Measurements from ENCODE around the gene DNAJB5.
A peak's percentile ranks its signal among the peaks of the same experiment; 100 is the strongest.

Gene DNAJB5

DNA sequence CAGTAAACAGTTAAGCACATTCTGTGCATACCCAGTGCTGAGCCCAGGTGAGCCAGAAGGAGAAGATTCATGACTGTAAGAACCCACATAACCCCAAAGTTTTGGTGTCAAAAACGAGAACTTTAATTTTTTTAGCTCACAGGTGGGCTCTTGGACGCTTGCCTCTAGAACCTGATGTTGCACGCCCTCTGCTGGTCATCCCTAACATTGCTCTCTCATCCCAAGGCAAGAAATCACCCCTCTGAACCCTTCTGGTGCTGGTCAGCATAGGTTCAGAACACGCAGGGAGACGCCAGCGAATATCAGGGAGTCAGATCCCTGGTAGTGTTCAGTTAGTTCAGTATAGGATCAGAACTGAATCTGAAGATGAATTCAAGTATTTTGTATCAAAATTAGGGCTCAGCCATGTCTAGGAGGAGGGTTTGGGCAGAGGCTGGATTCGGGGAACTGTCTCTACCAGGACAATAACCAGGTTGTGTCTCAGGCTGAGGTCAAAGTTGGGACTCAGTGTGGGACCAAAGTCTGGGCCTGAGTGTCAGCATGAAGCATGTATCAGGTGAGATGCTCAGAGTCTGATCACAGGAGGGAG, 4.1 kb upstream of the DNAJB5 start:
- DNase-seq: no peak

DNA sequence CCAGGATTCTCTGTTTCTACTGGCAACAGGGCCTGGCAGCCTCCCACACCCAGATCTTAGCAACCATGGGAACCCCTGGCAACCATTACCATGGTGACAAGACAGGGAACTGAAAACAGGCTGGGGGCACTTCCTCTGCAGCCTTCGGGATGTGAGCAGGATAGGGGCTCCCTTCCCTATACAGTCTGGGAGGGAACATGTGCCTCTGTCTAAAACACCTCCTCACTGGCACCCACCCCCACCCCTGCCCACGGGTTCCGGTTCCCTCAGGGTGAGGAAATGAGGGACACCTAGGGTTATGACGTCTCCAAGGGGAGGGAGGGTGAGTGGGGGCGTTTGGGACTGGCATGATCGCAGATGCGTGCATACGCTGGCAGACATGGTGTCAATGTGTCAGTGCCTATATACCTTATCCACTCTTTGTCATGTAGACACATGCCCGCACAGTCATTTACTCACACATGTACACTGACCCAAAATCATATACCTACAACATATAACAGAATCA, 3.0 kb upstream of the DNAJB5 start:
- no peak for DNase-seq

DNA sequence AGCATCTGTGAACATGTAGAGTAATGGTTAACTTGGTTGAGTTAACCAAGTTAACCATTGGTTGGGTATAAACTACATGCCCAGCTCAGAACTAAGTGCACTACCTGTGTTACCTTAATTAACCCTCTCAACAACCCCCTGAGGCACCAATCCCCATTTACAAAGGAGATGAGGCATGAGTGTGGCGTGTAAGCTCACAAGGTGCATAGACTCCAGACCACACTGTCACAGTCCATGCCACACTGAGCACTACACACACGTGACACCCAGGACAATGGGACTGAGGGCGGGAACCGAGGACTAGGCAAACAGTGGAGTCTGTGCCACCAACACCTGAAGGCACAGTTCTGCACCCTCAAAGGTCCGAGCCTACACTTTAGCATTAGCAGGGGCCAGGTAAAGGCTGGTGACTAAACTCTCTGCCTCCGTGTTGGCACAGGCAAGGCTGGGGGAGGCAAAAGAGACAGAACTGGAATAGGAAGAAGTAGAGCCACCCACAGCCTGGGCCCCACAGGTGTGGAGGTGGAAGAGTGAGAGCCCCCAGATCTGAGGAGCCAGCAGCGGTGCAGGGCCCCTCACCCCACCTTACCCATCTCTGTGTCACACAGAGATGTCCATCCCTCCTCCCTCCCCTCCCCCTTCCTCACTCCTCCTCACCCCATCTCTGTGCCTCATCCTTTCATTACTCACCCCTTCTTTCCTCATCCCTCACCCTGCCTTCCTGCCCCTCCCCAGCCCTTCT, 2.2 kb upstream of the DNAJB5 start:
- DNase-seq: no peak

DNA sequence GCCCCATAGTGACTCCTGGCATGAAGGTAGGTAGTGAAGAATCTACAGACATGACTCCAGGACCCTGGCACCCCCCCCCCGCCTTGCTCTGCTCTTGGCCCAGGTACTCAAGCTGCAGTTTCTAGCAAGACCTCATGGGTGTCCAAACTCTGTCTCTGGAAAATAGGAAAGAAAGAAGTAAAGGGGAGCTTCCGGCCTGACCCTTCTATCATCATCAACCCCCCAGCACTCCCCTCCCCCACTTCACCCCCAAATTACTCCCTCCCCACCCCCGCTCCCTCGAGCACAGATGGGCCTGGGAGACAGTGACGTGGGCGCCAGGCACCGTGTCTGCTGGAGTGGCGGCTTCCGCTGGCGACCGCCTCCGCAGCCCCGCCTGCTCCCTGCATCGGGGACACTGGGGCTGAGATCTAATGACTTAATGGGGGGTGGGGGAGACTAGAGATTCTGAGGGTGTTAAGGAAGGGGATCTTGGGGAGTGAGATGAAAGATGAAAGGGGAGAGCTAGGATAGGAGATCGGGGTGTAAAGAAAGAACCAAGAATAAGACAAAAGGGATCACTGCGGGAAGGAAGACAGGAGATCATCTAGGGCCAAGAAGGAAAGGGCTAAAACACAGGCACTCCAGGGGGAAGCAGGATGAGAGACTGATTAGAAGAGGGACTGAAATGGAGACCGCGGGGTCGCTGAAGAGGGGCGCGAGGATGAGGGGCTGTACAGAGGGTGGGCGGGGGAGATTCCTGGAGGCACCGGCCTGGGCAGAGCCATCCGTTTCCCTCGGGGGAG, 1.1 kb upstream of the DNAJB5 start:
- DNase-seq: no peak

DNA sequence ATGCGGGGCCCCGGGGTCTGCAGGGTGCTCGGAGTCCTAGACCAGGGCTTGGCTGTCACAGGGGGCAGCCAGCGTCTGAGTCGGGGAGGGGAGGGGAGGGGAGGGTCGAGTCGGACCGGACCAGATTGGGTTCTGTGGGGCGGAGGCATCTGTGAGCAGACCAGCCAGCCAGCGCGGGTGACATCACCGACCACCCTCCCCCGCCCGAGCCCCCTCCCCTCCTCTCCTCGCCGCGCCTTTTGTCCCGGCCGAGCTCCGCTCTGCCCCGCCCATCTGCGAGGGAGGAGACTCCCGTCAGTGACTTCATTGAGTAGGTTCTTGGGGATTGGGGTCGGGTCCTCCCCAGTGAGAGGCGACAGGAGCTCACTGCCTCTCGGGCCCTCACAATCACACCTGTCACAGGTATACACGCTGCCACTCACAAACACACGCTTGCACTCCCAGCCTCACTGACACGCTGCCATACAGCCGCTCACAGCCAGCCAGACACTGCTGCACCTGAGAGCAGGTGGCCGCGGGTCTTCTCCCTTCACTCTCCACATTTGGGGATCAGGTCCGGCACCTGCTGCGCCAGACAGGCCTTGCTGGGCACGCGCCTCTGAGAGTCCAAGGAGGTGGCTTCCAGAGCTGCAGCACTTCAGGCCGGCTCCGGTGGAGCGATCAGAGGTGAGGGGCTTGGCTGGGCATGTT, 546 bp downstream of the DNAJB5 start:
- no peak for DNase-seq

DNA sequence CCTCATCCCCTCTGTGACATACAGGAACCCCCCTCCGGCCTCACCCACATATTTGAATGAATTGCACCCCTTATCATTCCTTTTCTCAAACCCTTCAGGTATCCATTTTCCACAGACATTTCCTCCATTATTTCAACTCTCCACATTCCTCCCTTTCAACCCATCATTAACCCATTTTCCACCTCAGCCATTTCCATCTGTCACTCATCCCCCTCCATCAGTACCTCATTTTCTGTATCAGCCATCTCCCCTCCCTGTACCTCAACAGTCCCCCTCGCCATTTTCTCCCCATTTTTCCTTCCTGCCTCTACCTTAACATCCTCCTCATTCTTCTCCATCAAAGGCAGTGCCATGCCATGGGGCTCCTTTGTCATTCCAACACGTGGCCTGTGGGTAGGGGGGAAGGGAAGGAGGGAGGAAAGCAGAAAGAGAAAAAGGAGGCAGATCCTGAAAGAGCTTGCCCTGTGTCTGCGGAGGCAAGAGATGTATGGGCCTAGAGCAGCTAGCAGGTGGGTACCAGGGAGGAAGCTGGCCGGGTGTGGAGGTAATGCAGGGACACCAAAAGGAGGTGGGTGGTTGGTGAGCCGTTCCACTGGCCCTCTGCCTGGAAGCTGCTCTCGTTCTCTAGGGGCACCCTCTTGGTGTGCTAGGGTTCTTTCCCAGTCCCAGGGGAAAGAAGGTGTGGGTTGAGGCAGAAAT, 1.5 kb downstream of the DNAJB5 start:
- DNase-seq: no peak

DNA sequence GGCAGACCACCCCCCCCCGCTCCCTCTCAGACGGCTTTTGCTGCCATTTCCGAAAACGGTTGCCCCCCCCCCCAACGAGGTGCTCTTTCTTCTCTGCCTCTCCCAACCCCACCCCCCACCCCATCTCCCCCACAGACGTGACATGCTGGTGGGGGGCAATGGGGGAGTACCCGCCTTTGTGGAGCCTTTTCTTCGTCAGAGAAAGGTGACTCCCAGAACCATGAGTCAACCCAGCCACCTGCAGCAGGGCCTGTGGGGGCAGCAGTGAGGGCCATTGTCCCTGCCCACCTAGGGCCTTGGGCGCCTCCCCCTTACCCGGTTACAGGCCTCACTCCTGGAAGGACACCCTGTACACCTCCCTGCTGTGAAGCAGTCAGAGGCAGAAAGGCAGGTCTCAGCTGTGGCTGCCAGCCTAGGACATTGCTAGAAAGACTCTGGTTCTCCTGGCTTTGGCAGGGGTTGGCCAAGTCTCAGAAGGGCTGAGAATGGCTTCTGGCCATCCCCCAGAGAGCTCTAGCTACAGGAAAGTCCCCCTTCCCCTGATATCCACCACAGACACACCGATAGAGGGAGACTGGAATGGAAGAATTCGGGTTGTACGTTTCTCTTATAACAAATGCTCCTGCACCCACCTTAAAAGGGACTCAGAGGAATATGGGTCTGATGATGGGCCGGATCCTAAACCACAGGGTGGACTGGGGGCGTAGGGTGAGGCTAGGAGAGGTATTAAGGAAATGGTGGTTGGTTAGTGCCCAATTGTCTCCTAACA, 2.2 kb downstream of the DNAJB5 start:
- no peak for DNase-seq

DNA sequence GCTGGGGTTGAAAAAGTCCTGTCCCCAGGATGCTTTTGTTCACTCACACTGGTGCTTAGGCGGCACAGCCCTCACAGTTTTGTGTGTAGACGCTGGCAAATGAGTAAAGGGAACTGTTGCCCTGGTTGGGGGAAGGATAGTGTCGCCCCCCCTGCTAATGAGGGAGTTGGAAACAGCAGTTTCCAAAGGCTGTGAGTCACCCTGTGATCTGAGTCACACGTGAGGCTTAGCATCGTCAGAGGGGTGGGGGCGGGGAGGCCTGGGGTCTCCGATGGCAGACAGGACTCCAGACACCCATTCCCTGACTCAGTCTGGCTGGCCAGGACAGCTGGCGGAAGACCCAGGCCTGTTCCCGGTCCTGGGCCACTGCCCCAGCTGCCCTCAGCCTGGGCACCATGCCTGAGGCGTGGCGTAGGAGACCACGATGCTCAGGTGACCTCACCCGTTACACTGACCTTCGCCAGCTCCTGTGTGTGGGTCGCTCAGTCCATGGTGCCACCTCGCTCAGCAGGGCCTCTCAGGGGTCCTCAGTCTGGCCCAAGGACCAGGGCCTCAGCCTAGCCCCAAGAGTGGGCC, 2.9 kb downstream of the DNAJB5 start:
- peak; percentile 55 for DNase-seq

DNA sequence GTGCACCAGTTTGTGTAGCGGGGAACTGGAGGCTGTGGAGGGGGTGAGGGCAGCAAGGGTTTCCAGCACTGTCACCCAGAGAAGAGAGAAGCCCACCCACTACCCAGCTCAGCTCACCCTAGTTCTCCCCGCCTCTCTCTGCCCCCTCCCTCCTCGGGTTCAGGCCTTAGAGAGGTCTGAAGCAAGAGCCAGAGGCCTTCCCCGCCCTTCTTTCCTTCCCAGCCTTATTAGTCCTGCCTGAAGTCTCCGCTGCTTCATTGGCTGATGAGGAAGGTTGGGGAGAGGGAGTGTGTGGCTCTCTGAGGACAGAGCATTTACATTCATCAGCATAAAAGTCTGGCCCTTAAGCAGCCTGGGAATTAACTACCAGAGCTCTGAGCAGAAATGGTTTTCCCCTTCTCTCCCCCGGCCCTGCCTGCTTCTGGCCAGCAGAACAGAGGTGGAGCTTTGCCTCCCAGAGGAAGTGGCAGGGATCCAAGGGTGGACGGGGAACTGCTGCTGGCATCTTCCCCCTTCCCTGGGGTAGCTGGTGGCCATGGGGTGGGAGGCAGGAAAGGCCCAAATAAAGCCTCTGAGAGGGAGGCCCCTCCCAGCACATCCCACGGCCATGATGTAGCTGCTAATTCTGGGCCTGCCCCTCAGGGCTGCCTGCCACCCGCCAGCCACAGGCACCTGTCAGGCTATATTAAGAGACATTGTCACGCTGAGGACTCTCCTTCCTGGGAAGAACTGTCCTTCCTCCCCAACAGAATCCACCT, 4.1 kb downstream of the DNAJB5 start:
- no peak for DNase-seq

DNA sequence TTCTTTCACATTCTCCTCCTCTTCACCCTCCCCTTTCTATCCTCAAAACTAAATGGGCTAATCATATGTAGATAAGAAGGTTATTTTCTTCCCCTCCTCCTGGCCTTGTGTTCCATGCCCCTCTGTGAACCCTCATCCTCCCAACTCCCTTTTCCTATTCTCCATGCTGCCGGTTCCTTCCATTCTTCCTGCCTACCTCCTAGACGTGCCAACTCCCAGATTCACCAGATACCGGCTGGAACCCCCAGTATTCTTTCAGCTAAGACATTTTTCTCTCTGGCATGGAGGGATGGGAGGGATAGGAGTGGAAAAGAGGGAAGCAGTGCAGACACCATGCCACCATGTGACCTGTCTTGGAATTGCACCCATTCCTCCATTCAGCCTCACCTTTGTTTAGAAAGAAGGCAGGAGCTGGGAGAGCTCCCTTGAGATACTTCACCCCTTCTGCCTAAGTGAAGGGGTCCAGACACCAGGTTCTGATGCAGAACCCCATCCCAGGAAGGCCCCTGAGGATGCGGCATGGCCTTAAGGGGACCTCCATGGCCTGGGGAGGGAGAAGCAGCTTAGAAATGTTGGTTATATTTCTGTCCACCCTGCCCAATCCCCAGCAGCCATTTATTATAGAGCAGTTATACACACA, 4.8 kb downstream of the DNAJB5 start:
- DNase-seq: no peak

DNA sequence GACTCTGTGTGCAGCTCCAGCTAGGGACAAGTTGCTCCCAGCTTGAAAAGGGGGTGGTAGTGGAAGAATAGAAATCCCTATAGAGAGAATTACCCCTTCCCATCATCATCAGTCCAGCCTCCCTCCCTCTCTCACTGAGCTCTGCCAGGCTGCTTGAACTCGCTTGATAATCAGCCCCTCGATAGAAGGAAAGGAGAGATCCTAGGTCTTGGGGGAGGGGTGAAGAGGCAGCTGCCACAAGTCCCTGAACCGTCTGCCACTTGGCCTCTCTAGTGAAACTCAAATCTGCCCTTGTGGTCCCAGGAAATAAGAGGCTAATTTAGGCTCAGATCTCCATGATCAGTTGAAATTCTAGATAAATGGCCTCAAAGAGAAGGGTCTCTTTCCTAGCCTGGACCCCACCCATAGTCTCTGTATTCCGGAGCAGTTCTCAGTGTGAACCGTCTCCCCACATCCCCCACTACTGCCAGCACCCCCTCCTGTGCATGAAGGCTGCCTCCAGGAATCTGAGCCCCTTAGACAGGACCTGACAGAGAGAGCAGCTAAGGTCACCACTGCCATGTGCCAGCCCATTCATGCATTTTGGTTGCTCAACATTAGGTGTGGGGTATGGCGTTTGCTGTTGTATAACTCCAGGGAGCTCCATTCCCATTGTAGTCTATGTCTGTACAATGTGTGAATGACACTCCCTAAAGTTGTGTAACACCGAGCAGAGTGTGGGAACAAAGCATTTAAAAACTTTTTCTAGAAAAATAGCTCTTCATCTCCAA, 5.5 kb downstream of the DNAJB5 start:
- DNase-seq: no peak

DNA sequence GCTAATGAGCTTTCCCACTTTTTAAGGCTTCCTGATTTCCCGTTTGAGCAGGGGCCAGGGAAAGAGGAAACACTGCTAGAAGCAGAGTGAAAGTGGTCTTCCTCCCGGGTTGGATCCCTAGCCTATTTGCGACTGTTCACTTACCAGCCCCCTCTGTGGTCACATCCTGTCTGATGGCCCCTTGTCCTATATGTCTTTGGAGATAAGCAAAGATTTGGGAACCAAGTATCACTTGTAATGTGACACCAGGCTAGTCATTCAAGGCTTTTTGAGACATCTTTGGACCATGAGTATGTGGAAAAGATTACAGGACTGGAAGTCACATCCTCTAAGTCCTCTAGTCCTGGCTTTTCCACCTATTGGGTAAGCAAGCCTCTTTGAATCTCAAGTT, 6.1 kb downstream of the DNAJB5 start:
- no peak for DNase-seq

DNA sequence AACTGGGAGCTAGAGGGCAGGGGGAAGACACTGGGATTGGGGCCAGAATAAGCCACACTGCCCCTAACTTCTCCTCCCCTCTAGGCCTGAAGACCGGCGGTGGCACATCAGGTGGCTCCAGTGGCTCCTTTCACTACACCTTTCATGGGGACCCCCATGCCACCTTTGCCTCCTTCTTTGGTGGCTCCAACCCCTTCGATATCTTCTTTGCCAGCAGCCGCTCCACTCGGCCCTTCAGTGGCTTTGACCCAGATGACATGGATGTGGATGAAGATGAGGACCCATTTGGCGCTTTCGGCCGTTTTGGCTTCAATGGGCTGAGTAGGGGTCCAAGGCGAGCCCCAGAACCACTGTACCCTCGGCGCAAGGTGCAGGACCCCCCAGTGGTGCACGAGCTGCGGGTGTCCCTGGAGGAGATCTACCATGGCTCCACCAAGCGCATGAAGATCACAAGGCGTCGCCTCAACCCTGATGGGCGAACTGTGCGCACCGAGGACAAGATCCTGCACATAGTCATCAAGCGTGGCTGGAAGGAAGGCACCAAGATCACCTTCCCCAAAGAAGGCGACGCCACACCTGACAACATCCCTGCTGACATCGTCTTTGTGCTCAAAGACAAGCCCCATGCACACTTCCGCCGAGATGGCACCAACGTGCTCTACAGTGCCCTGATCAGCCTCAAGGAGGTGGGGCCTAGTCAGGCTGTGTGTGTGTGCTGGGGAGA, 6.8 kb downstream of the DNAJB5 start:
- DNase-seq: no peak

DNA sequence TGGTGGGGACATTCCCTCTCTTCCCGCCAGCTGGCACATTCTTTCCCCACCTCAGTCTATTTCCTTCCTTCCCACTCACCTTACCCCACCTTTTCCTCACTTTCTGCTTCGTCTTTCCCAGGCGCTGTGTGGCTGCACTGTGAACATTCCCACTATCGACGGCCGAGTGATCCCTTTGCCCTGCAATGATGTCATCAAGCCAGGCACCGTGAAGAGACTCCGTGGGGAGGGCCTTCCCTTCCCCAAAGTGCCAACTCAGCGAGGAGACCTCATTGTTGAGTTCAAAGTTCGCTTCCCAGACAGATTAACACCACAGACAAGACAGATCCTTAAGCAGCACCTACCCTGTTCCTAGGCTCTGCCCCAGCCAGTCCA, 7.3 kb downstream of the DNAJB5 start:
- DNase-seq: no peak

DNA sequence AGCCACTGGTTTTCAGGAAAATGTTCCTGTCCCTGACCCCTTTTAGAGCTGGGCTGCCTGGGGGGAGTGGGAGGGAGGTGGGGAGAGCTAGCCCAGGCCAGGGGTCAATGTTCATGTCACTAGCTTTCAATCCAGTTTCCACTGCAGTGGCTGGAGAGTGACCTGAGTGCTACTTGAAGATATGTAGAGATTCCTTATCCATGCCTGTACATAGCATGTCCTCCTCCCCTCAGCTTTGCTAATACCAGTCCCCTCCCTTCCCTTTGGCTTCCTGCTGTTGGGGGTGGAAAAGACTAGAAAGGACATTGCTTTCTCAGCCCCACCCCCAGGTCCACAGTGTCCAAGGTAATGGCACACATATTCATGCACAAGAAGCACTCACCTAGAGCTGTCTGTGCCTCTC, 7.8 kb downstream of the DNAJB5 start:
- no peak for DNase-seq

DNA sequence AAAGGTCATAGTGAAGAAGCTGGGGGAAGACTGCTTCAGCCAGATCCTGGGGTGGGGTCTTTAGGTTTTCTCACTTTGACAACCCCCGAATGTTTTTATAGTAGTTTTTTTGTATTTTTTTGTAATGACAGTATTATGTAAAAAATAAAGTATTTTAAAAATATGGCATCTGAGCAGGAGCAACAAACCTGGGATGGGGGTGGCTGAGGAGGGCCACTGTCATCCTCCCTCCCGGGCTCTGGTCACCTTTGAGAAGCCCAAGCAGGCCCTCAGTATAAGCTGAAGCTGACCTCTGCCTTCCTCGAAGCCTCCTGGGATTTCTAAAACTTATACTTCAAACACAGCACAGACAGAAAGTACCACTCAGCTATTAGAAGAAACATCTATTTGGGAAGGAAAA, 8.7 kb downstream of the DNAJB5 start:
- no peak for DNase-seq

DNA sequence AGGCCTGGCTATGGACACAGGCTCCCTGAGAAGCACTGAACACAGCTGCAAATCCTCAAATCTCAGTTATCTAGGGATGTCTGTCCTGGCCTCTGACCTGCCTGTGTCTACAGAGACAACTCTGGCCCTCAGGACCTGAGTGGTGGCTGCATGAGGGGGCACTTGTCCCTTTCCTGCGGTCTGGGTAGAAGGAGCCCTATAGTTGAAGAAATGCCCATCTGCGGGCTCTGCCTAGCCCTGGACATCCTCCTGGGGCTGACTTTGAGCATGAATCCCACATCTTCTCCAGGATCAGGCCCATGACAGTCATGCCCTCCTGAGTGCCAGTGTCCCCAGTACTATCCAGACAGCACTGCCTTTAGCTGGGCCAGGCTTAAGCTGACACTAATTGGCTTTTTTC, 10.0 kb downstream of the DNAJB5 start:
- no peak for DNase-seq

DNA sequence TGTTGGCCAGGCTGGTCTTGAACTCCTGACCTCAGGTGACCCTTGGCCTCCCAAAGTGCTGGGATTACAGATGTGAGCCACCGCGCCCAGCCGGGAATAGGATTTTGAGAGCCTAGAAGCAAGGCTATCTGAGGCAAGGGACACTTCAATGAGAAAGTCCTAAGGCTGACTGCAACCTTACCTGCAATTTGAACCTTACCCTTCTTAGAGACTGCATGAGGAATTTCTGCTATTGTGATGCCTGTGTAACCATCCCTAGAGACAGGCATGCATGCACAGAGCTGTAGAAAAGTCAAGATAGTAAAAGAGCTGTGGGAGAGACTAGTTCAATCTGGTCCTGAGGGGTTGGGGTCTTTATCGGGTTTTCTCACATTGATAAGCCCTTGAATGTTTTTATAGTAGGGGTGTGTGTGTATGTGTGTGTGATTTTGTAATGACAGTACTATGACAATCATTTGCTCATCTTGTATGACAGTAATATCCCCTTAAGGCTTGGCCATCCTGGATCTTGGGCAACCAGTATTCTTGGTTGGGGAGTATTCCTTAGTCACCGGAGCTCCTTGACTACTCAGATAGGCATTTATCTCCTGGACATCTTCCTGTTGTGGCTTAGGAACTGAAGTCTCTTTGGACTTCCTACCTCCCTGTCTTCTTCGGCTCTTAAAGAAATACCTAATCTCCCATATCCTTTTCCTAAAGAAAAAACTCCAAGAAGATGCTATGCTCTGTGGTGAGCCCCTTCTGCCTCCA, 11.2 kb downstream of the DNAJB5 start:
- no peak for DNase-seq

Measured in amniotic stem cell (primary cell).